ENCODE results near the gene PLCG1. TPM values are rescaled to one million over a fixed set of nuclear protein-coding genes. Genes with fewer than 3 reads are reported as not detected.

PLCG1 gene
- total and polyA plus RNA-seq, 8 donors = 64.9 to 251 (median 202) TPM

DNA sequence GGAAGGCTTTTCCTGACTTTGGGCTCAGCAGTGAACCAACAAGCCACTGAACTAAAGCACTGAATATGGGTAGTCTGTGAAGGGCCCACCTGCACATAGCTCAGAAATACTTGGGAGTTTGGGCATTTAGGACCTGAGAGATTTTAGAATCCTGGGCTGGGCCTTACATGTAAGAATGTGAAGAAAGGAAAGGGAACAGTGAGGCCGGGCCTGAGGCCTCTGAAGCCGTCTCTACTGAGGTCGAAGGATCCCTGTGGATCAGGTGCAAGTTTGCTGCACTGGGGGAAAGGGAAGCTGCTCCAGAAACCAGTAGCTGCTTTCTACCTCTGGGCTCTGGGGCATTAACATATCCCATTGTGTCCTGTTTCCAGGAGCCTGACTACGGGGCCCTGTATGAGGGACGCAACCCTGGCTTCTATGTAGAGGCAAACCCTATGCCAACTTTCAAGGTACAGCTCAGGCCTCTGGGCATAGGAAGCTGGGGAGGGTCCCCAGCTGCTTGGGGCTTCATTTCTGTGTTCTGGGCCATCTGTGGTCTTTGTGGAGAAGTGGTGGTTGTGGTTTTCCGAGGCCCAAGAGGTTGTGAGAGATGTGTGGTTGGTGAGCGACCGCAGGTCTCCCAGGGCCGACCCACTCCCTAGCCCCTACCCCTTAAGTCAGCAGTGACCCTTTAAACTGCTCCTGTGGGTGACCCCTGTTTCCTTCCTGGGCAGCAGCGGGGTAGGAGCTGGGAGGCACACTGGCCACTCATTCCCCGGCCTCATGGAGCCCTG lies 30.3 kb downstream of the PLCG1 start:
- H3K27ac ChIP-seq = no peak overlapping the region

DNA sequence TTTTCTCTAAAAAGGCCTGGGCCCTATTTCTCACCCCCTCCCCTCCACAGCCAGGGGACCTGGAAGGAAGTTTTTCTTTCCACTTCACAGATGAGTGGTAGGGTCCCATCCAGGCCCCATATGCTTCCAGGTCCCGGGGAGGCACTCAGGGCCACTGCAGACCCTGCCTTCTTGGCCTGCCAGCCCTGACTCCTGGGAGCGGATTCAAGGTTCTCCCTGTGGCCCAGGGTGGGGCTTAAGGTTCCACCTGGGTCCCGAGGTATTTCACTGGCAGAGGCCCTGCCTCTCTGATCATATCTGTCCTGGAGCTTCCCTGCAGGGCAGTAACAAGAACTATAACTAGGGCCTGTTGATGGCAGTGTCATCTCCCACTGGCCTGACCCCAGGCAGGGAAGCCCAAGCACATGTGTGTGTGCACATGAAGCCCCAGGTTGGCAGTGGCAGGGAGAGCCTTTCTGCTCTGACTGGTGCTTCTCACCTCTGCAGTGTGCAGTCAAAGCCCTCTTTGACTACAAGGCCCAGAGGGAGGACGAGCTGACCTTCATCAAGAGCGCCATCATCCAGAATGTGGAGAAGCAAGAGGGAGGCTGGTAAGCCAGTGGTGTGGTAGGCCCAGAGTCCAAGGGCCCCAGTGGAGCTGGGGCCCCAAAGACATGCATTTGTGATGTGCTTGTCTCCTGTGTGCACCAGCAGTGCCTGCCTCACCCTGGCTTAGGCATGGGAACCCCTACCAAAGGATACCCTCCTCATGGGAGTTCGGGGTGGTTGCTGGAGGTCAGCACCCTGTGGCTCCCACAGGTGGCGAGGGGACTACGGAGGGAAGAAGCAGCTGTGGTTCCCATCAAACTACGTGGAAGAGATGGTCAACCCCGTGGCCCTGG lies 31.2 kb downstream of the PLCG1 start:
- intact Hi-C loops (cut with DNase I) = no loop called here
- no peaks in the 10 kb centered on the region for H3K9me3 ChIP-seq
- H3K36me3 ChIP-seq = peaks cover 3 to 92% of the 10 kb centered on the region in 2 donors
- TF ChIP-seq, protein P1, sequence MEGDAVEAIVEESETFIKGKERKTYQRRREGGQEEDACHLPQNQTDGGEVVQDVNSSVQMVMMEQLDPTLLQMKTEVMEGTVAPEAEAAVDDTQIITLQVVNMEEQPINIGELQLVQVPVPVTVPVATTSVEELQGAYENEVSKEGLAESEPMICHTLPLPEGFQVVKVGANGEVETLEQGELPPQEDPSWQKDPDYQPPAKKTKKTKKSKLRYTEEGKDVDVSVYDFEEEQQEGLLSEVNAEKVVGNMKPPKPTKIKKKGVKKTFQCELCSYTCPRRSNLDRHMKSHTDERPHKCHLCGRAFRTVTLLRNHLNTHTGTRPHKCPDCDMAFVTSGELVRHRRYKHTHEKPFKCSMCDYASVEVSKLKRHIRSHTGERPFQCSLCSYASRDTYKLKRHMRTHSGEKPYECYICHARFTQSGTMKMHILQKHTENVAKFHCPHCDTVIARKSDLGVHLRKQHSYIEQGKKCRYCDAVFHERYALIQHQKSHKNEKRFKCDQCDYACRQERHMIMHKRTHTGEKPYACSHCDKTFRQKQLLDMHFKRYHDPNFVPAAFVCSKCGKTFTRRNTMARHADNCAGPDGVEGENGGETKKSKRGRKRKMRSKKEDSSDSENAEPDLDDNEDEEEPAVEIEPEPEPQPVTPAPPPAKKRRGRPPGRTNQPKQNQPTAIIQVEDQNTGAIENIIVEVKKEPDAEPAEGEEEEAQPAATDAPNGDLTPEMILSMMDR (IDR thresholded peaks at IDR 0.05) = no peak
- no peak overlapping the region for H3K4me3 ChIP-seq
- H3K27me3 ChIP-seq = no peaks in the 10 kb centered on the region
- ATAC-seq (no peak), DNase-seq (peak in 1 of 4 donors; percentile 27)
- peaks cover 0 to 17% of the 10 kb centered on the region in 2 donors for H3K4me1 ChIP-seq
- no peak overlapping the region for H3K27ac ChIP-seq

More for the DNA sequence above, 30.3 kb downstream of the PLCG1 start:
- TF ChIP-seq, protein P1 (IDR thresholded peaks at IDR 0.05) = no peak
- H3K4me3 ChIP-seq = no peak overlapping the region
- ATAC-seq (no peak), DNase-seq (peak in 1 of 4 donors; percentile 21)
- no peaks in the 10 kb centered on the region for H3K27me3 ChIP-seq
- intact Hi-C loops (cut with DNase I) = no loop called here
- H3K9me3 ChIP-seq = no peaks in the 10 kb centered on the region
- H3K4me1 ChIP-seq = peaks cover 0 to 11% of the 10 kb centered on the region in 2 donors
- H3K36me3 ChIP-seq = peaks cover 3 to 96% of the 10 kb centered on the region in 2 donors

DNA sequence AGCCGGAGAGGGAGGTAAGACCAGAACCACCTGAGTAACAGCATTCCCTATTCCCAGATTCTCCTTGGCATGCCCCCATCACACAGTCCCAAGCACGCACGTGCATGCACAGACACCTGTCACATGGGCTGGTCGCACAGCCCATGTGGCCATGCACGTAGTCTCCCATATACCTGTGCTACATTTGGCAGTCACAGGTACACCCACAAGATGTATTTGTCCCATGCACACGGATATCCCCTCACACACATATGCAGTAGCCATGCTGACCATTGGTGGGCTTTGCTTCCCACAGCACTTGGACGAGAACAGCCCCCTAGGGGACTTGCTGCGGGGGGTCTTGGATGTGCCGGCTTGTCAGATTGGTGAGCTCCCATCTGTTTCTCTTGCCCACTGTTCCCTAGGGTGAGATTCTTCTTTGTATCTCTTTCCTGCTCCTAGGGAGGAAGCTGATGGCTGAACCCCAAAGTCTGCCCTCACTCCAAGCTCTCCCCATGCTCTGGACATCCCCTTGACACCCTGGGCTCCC lies 31.9 kb downstream of the PLCG1 start:
- peaks cover 6 to 92% of the 10 kb centered on the region in 2 donors for H3K36me3 ChIP-seq
- H3K27ac ChIP-seq = no peak overlapping the region

DNA sequence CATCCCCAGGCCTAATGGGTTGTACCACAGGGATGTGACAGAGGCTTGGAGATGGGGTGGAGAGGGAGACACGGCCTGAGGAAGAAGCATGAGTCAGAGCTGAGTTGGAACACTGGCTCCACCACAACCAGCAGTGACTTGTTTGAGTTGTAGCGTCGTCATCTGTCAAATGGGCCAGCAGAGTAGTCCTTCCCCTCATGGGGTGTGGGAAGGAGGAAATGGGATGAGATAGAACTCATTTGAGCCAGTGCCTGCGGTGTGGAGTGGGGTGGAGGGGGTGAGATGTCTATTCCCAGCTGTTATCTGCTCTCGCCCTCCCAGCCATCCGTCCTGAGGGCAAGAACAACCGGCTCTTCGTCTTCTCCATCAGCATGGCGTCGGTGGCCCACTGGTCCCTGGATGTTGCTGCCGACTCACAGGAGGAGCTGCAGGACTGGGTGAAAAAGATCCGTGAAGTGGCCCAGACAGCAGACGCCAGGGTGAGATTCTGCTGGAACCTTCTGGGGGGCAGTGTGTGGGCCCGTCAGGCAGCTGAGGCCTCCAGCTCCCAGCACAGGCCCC lies 32.5 kb downstream of the PLCG1 start:
- TF ChIP-seq, protein P1 (IDR thresholded peaks at IDR 0.05) = no peak
- H3K36me3 ChIP-seq = peaks cover 6 to 92% of the 10 kb centered on the region in 2 donors
- ATAC-seq = no peak
- H3K4me3 ChIP-seq = no peak overlapping the region
- H3K4me1 ChIP-seq = peaks cover 0 to 17% of the 10 kb centered on the region in 2 donors
- H3K27me3 ChIP-seq = no peaks in the 10 kb centered on the region
- peak in 1 of 4 donors; percentile 29 for DNase-seq
- H3K27ac ChIP-seq = no peak overlapping the region
- intact Hi-C loops (cut with DNase I) = loop anchor here in 1 of 2 donors (10.0 kb wide), 1 partner anchor 55 kb away; no protein-coding TSS in a partner anchor
- H3K9me3 ChIP-seq = no peaks in the 10 kb centered on the region

More for the DNA sequence above, 31.9 kb downstream of the PLCG1 start:
- peaks cover 0 to 17% of the 10 kb centered on the region in 2 donors for H3K4me1 ChIP-seq
- no peaks in the 10 kb centered on the region for H3K9me3 ChIP-seq
- TF ChIP-seq, protein P1 (IDR thresholded peaks at IDR 0.05) = no peak
- no peak for ATAC-seq
- intact Hi-C loops (cut with DNase I) = no loop called here
- no peaks in the 10 kb centered on the region for H3K27me3 ChIP-seq
- no peak overlapping the region for H3K4me3 ChIP-seq
- DNase-seq = no peak
